ENCODE results near the gene FOXRED2. TPM values are rescaled to one million over a fixed set of nuclear protein-coding genes. Genes with fewer than 3 reads are reported as not detected.
A peak's percentile ranks its signal among the peaks of the same experiment; 100 is the strongest.
"Not testable (repeated sequence)": the region's sequence is repeated elsewhere in the genome, so short reads cannot be mapped to it uniquely, and the experiment has no call there.

FOXRED2 gene
- total and polyA plus RNA-seq, 4 experiments from 2014 or later = 2.7 to 8.5 (median 7.3) TPM; not detected in 1

GRCh38 chr22:36452250-36452977 lies 54.4 kb downstream of the FOXRED2 start:
- H3K9me3 ChIP-seq (ENCODE audit: control insufficient read depth in 1 of 2, low read length in 2 of 2) = no peaks in the 10 kb centered on the region
- CTCF ChIA-PET (ENCODE audit: partially characterized antibody) = interaction anchor here (1.0 to 1.9 kb wide), 6 partner anchors 17 to 119 kb away, joined by 3 to 7 read pairs (median 4); no protein-coding TSS in a partner anchor
- peak overlapping the region; percentile 29 to 80 (median 66) for H3K4me3 Mint-ChIP-seq
- peak overlapping the region; percentile 93 to 98 (median 95) for H3K27ac Mint-ChIP-seq
- POLR2A ChIA-PET (ENCODE audit: partially characterized antibody) = interaction anchor here (0.7 to 7.0 kb wide), 24 partner anchors 13 to 166 kb away, joined by 3 to 94 read pairs (median 4); partner anchors contain the start of genes FOXRED2, MYH9 and TXN2
- H3K27me3 Mint-ChIP-seq = no peaks in the 10 kb centered on the region
- H3K27ac ChIP-seq (ENCODE audit: low read depth, low read length) = peak overlapping the region; percentile 66
- intact Hi-C loops (cut with micrococcal nuclease) = no loop called here
- peaks cover 36 to 68% (median 53%) of the 10 kb centered on the region in 4 donors for H3K4me1 Mint-ChIP-seq
- no peaks in the 10 kb centered on the region for H3K36me3 ChIP-seq (ENCODE audit: insufficient read depth, low read length)
- no peak for DNase-seq
- peak overlapping the region in 1 of 2 donors; percentile 38 for H3K4me3 ChIP-seq (ENCODE audit: low read length in 2 of 2)
- no peaks in the 10 kb centered on the region for H3K27me3 ChIP-seq (ENCODE audit: insufficient read depth, low read length)
- H3K36me3 Mint-ChIP-seq = no peaks in the 10 kb centered on the region
- H3K4me1 ChIP-seq (ENCODE audit: insufficient read depth, low read length) = peaks cover 78% of the 10 kb centered on the region
- no peaks in the 10 kb centered on the region for H3K9me3 Mint-ChIP-seq

GRCh38 chr22:36450923-36451322 lies 55.9 kb downstream of the FOXRED2 start:
- H3K9me3 ChIP-seq (ENCODE audit: control insufficient read depth in 1 of 2, low read length in 2 of 2); H3K36me3 Mint-ChIP-seq; H3K27me3 Mint-ChIP-seq; H3K4me3 ChIP-seq (ENCODE audit: low read length in 2 of 2); H3K36me3 ChIP-seq (ENCODE audit: insufficient read depth, low read length); DNase-seq; H3K9me3 Mint-ChIP-seq; H3K27me3 ChIP-seq (ENCODE audit: insufficient read depth, low read length): not testable (repeated sequence)
- intact Hi-C loops (cut with micrococcal nuclease) = loop anchor here (1.0 kb wide), 3 partner anchors 16 to 63 kb away; no protein-coding TSS in a partner anchor
- ChIA-PET POLR2A (ENCODE audit: partially characterized antibody) (interaction anchor here (0.7 to 7.0 kb wide), 14 partner anchors 15 to 158 kb away, joined by 3 to 94 read pairs (median 6); partner anchors contain the start of genes FOXRED2 and MYH9), CTCF (ENCODE audit: partially characterized antibody) (interaction anchor here (1.0 to 1.9 kb wide), 5 partner anchors 13 to 117 kb away, joined by 3 to 7 read pairs (median 4); no protein-coding TSS in a partner anchor)
- peak overlapping the region in 4 of 8 donors; percentile 21 to 47 (median 36) for H3K4me3 Mint-ChIP-seq
- H3K27ac Mint-ChIP-seq = peak overlapping the region; percentile 93 to 98 (median 95)
- H3K4me1 Mint-ChIP-seq = peaks cover 31 to 64% (median 47%) of the 10 kb centered on the region in 4 donors
- H3K4me1 ChIP-seq (ENCODE audit: insufficient read depth, low read length) = peaks cover 85% of the 10 kb centered on the region
- peak overlapping the region; percentile 66 for H3K27ac ChIP-seq (ENCODE audit: low read depth, low read length)

GRCh38 chr22:36449596-36450175 lies 57.2 kb downstream of the FOXRED2 start:
- Mint-ChIP-seq H3K27ac (peak overlapping the region in 6 of 7 donors; percentile 52 to 93 (median 86)), H3K9me3 (no peaks in the 10 kb centered on the region), H3K36me3 (no peaks in the 10 kb centered on the region), H3K4me3 (no peak overlapping the region), H3K4me1 (peaks cover 27 to 65% (median 46%) of the 10 kb centered on the region in 4 donors), H3K27me3 (no peaks in the 10 kb centered on the region)
- Histone ChIP-seq H3K36me3 (ENCODE audit: insufficient read depth, low read length) (no peaks in the 10 kb centered on the region), H3K4me1 (ENCODE audit: insufficient read depth, low read length) (peaks cover 78% of the 10 kb centered on the region), H3K27ac (ENCODE audit: low read depth, low read length) (peak overlapping the region; percentile 66), H3K4me3 (ENCODE audit: low read length in 2 of 2) (no peak overlapping the region), H3K9me3 (ENCODE audit: control insufficient read depth in 1 of 2, low read length in 2 of 2) (no peaks in the 10 kb centered on the region), H3K27me3 (ENCODE audit: insufficient read depth, low read length) (no peaks in the 10 kb centered on the region)
- intact Hi-C loops (cut with micrococcal nuclease) = no loop called here
- CTCF ChIA-PET (ENCODE audit: partially characterized antibody) = interaction anchor here (0.7 kb wide), 1 partner anchor 78 kb away, joined by 3 read pairs; no protein-coding TSS in a partner anchor
- DNase-seq = no peak
- POLR2A ChIA-PET (ENCODE audit: partially characterized antibody) = interaction anchor here (1.0 to 7.0 kb wide), 5 partner anchors 27 to 80 kb away, joined by 3 to 94 read pairs (median 4); partner anchors contain the start of gene MYH9

- peaks cover 59% of the 10 kb centered on the region for H3K4me1 ChIP-seq (ENCODE audit: insufficient read depth, low read length)
- H3K27ac Mint-ChIP-seq = peak overlapping the region in 5 of 7 donors; percentile 37 to 81 (median 79)
- H3K27me3 ChIP-seq (ENCODE audit: insufficient read depth, low read length) = no peaks in the 10 kb centered on the region
- no peaks in the 10 kb centered on the region for H3K36me3 ChIP-seq (ENCODE audit: insufficient read depth, low read length)
- H3K9me3 ChIP-seq (ENCODE audit: control insufficient read depth in 1 of 2, low read length in 2 of 2) = no peaks in the 10 kb centered on the region
- intact Hi-C loops (cut with micrococcal nuclease) = no loop called here
- POLR2A ChIA-PET (ENCODE audit: partially characterized antibody) = interaction anchor here (1.1 to 1.5 kb wide), 3 partner anchors 8 to 60 kb away, joined by 3 to 7 read pairs (median 5); partner anchors contain the start of gene MYH9
- H3K4me3 ChIP-seq (ENCODE audit: low read length in 2 of 2) = no peak overlapping the region
- no peak for DNase-seq
- H3K27me3 Mint-ChIP-seq = no peaks in the 10 kb centered on the region
- CTCF ChIA-PET (ENCODE audit: partially characterized antibody) = interaction anchor here (1.0 to 1.3 kb wide), 3 partner anchors 23 to 116 kb away, joined by 3 to 4 read pairs (median 4); no protein-coding TSS in a partner anchor
- H3K36me3 Mint-ChIP-seq = no peaks in the 10 kb centered on the region
- H3K4me1 Mint-ChIP-seq = peaks cover 24 to 55% (median 37%) of the 10 kb centered on the region in 4 donors
- H3K27ac ChIP-seq (ENCODE audit: low read depth, low read length) = no peak overlapping the region
- H3K9me3 Mint-ChIP-seq = no peaks in the 10 kb centered on the region
- H3K4me3 Mint-ChIP-seq = no peak overlapping the region
Measured at GRCh38 chr22:36447632-36448031, 59.2 kb downstream of the FOXRED2 start.

- Histone ChIP-seq H3K4me1 (ENCODE audit: insufficient read depth, low read length) (peaks cover 37% of the 10 kb centered on the region), H3K27me3 (ENCODE audit: insufficient read depth, low read length) (no peaks in the 10 kb centered on the region), H3K36me3 (ENCODE audit: insufficient read depth, low read length) (no peaks in the 10 kb centered on the region), H3K27ac (ENCODE audit: low read depth, low read length) (no peak overlapping the region), H3K4me3 (ENCODE audit: low read length in 2 of 2) (no peak overlapping the region), H3K9me3 (ENCODE audit: control insufficient read depth in 1 of 2, low read length in 2 of 2) (no peaks in the 10 kb centered on the region)
- Mint-ChIP-seq H3K27me3 (no peaks in the 10 kb centered on the region), H3K4me1 (peaks cover 14 to 41% (median 22%) of the 10 kb centered on the region in 4 donors), H3K9me3 (no peaks in the 10 kb centered on the region), H3K27ac (peak overlapping the region in 3 of 7 donors; percentile 29 to 50 (median 30)), H3K36me3 (no peaks in the 10 kb centered on the region), H3K4me3 (peak overlapping the region in 1 of 8 donors; percentile 20)
- intact Hi-C loops (cut with micrococcal nuclease) = no loop called here
- no peak for DNase-seq
- ChIA-PET POLR2A (ENCODE audit: partially characterized antibody) (interaction anchor here (1.1 kb wide), 1 partner anchor 297 kb away, joined by 3 read pairs; no protein-coding TSS in a partner anchor), CTCF (ENCODE audit: partially characterized antibody) (no interaction called here)
Measured at GRCh38 chr22:36445158-36445668, 61.6 kb downstream of the FOXRED2 start.

GRCh38 chr22:36443198-36443770 lies 63.6 kb downstream of the FOXRED2 start:
- peaks cover 12 to 29% (median 21%) of the 10 kb centered on the region in 4 donors for H3K4me1 Mint-ChIP-seq
- H3K4me1 ChIP-seq (ENCODE audit: insufficient read depth, low read length) = peaks cover 18% of the 10 kb centered on the region
- no peaks in the 10 kb centered on the region for H3K36me3 ChIP-seq (ENCODE audit: insufficient read depth, low read length)
- H3K27me3 ChIP-seq (ENCODE audit: insufficient read depth, low read length) = no peaks in the 10 kb centered on the region
- no peak for DNase-seq
- intact Hi-C loops (cut with micrococcal nuclease) = no loop called here
- CTCF ChIA-PET (ENCODE audit: partially characterized antibody) = no interaction called here
- no peak overlapping the region for H3K27ac ChIP-seq (ENCODE audit: low read depth, low read length)
- no peaks in the 10 kb centered on the region for H3K27me3 Mint-ChIP-seq
- no peaks in the 10 kb centered on the region for H3K9me3 ChIP-seq (ENCODE audit: control insufficient read depth in 1 of 2, low read length in 2 of 2)
- H3K36me3 Mint-ChIP-seq = no peaks in the 10 kb centered on the region
- H3K9me3 Mint-ChIP-seq = no peaks in the 10 kb centered on the region
- no peak overlapping the region for H3K4me3 ChIP-seq (ENCODE audit: low read length in 2 of 2)
- no peak overlapping the region for H3K27ac Mint-ChIP-seq
- POLR2A ChIA-PET (ENCODE audit: partially characterized antibody) = interaction anchor here (1.0 to 1.2 kb wide), 3 partner anchors 33 to 86 kb away, joined by 3 read pairs; no protein-coding TSS in a partner anchor
- no peak overlapping the region for H3K4me3 Mint-ChIP-seq

All from CD4-positive, alpha-beta memory T cell (primary cell).